ENCODE results near the gene CAPN5. TPM values are rescaled to one million over a fixed set of nuclear protein-coding genes. Genes with fewer than 3 reads are reported as not detected.

CAPN5 gene
- total RNA-seq, 1 experiment from 2014 or later, result 0.26 TPM

DNA sequence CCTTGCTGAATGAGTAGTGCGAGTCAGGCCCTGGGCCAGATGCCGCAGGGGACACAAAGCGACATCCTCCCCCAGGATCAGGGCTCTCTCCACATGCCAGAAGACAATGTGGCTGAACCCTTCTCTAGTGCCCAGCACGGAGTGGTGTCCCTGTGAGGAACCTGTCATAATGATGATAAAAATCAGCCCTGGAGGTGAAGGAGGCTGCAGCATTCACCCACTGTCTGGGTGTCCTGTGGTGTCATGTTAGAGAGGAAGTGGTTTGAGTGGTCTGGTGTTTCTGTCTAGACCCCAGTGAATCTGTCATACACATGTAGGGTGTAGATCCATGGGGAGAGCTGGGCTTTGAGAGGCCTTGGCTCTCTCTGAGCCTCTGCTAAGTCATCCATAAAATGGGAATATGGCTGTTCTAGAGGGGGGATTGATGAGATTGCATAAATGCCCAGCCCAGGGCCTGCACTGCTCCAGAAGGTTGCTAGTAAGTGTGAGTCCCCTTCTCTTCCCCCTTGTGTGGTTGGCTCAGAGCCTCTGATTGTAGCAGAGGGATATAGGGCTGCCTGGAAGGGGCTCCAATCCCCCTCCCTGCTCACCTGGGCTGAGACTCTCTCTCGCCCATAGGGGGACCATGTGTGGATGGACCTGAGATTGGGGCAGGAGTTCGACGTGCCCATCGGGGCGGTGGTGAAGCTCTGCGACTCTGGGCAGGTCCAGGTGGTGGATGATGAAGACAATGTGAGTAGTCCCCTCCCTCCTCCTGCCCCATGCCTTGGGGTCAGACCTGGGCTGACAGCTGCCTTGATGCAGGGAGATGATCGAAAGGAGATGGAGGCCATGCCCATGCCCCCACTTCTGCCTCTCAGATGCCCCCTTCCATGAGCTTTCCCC is 75.6 kb downstream of the CAPN5 start:
- Mint-ChIP-seq H3K9me3 (ENCODE audit: unreplicated experiment) (no peaks in the 10 kb centered on the region), H3K27me3 (ENCODE audit: insufficient read depth, unreplicated experiment) (peaks cover 13% of the 10 kb centered on the region), H3K4me3 (ENCODE audit: unreplicated experiment) (no peak overlapping the region), H3K36me3 (ENCODE audit: insufficient read depth, unreplicated experiment) (no peaks in the 10 kb centered on the region), H3K4me1 (ENCODE audit: insufficient read depth, unreplicated experiment) (no peaks in the 10 kb centered on the region), H3K27ac (ENCODE audit: low read depth, unreplicated experiment) (no peak overlapping the region)
- BruUV-seq (replicated peaks), result no TSS peak
- DNase-seq (ENCODE audit: unreplicated experiment), result no peak
- intact Hi-C loops (cut with micrococcal nuclease), result no loop called here
- ChIA-PET POLR2A (no interaction called here), CTCF (interaction anchor here (5.9 kb wide), 1 partner anchor 15 kb away, joined by 34 read pairs; the partner anchor contains the start of gene MYO7A)
- TF ChIP-seq CTCF (IDR thresholded peaks at IDR 0.05; ENCODE audit: unreplicated experiment), result no peak

GRCh38 chr11:77143405-77144020 is 76.7 kb downstream of the CAPN5 start:
- no peaks in the 10 kb centered on the region for H3K9me3 Mint-ChIP-seq (ENCODE audit: unreplicated experiment)
- H3K27me3 Mint-ChIP-seq (ENCODE audit: insufficient read depth, unreplicated experiment), result peaks cover 18% of the 10 kb centered on the region
- DNase-seq (ENCODE audit: unreplicated experiment), result no peak
- no TSS peak for BruUV-seq (replicated peaks)
- no peak overlapping the region for H3K27ac Mint-ChIP-seq (ENCODE audit: low read depth, unreplicated experiment)
- H3K4me3 Mint-ChIP-seq (ENCODE audit: unreplicated experiment), result no peak overlapping the region
- intact Hi-C loops (cut with micrococcal nuclease), result no loop called here
- no peak for TF ChIP-seq CTCF (IDR thresholded peaks at IDR 0.05; ENCODE audit: unreplicated experiment)
- POLR2A ChIA-PET, result no interaction called here
- no peaks in the 10 kb centered on the region for H3K36me3 Mint-ChIP-seq (ENCODE audit: insufficient read depth, unreplicated experiment)
- H3K4me1 Mint-ChIP-seq (ENCODE audit: insufficient read depth, unreplicated experiment), result no peaks in the 10 kb centered on the region
- CTCF ChIA-PET, result interaction anchor here (5.9 kb wide), 1 partner anchor 16 kb away, joined by 34 read pairs; the partner anchor contains the start of gene MYO7A

DNA sequence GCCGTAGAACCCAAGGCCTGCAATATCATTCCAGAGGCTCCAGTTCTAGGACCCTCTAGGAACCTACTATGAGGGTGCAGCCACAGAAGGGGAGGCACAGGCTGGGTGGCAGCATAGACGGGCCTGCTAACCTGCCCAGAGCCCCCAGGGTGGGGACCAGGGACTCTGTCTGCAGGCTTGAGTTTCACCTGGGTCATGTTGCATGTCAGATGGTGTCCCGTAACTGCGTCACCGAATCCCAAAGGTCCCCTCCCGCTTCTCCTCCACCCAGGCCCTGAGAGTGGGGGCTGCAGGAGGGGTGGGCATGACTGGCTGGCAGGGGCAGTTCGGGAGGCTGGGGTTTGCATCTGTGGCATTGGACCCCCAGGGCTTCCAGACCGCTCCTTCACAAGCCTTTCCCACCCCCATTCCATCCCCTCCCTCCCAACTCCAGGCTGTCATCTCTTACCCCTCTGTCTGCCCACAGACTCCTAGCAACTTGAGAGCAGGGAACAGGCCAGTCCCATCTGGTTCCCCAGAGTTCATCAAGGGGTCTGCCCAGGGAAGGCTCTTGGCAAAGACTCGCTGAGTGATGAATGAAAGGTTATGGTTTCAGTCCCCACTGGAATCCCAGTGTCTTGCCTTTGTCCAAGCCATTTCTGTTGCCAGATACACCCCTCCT is 77.6 kb downstream of the CAPN5 start:
- intact Hi-C loops (cut with micrococcal nuclease), result no loop called here
- Mint-ChIP-seq H3K9me3 (ENCODE audit: unreplicated experiment) (no peaks in the 10 kb centered on the region), H3K27ac (ENCODE audit: low read depth, unreplicated experiment) (no peak overlapping the region), H3K36me3 (ENCODE audit: insufficient read depth, unreplicated experiment) (no peaks in the 10 kb centered on the region), H3K4me1 (ENCODE audit: insufficient read depth, unreplicated experiment) (no peaks in the 10 kb centered on the region), H3K4me3 (ENCODE audit: unreplicated experiment) (no peak overlapping the region), H3K27me3 (ENCODE audit: insufficient read depth, unreplicated experiment) (peaks cover 18% of the 10 kb centered on the region)
- no peak for TF ChIP-seq CTCF (IDR thresholded peaks at IDR 0.05; ENCODE audit: unreplicated experiment)
- no peak for DNase-seq (ENCODE audit: unreplicated experiment)
- POLR2A ChIA-PET, result no interaction called here
- no TSS peak for BruUV-seq (replicated peaks)
- CTCF ChIA-PET, result interaction anchor here (5.9 kb wide), 1 partner anchor 17 kb away, joined by 34 read pairs; the partner anchor contains the start of gene MYO7A

GRCh38 chr11:77144857-77145428 is 78.2 kb downstream of the CAPN5 start:
- no peak for DNase-seq (ENCODE audit: unreplicated experiment)
- Mint-ChIP-seq H3K9me3 (ENCODE audit: unreplicated experiment) (no peaks in the 10 kb centered on the region), H3K4me1 (ENCODE audit: insufficient read depth, unreplicated experiment) (no peaks in the 10 kb centered on the region), H3K27me3 (ENCODE audit: insufficient read depth, unreplicated experiment) (peaks cover 18% of the 10 kb centered on the region), H3K27ac (ENCODE audit: low read depth, unreplicated experiment) (no peak overlapping the region), H3K4me3 (ENCODE audit: unreplicated experiment) (no peak overlapping the region), H3K36me3 (ENCODE audit: insufficient read depth, unreplicated experiment) (no peaks in the 10 kb centered on the region)
- CTCF ChIA-PET, result no interaction called here
- POLR2A ChIA-PET, result no interaction called here
- TF ChIP-seq CTCF (IDR thresholded peaks at IDR 0.05; ENCODE audit: unreplicated experiment), result no peak
- intact Hi-C loops (cut with micrococcal nuclease), result no loop called here
- no TSS peak for BruUV-seq (replicated peaks)
